Fibroblast of lung (primary cell): ENCODE measurements around the gene CROCC. TPM values are rescaled to one million over a fixed set of nuclear protein-coding genes. Genes with fewer than 3 reads are reported as not detected.
"Not testable (repeated sequence)": the region's sequence is repeated elsewhere in the genome, so short reads cannot be mapped to it uniquely, and the experiment has no call there.

Experiments used
- DNase-seq, 2 donors: peaks; one replicate each; pipeline versions ENCODE4 v3.0.0 to v3.0.0-alpha.2; 2010; ENCODE audit warnings: low read depth in 2 of 2
- H2AFZ ChIP-seq: 2 replicates; pipeline ENCODE4 v1.5.1; 2012; ENCODE audit warnings: low read length, control low read depth, inconsistent platforms
- H3K27ac ChIP-seq: 2 replicates; pipeline ENCODE4 v1.5.1; 2011; ENCODE audit warnings: low read length, control low read depth; ENCODE audit not compliant: insufficient read depth
- H3K27me3 ChIP-seq: 2 replicates; pipeline ENCODE4 v1.5.1; 2011; ENCODE audit warnings: mild to moderate bottlenecking, low read length; ENCODE audit not compliant: control insufficient read depth, insufficient read depth
- H3K36me3 ChIP-seq: 2 replicates; pipeline ENCODE4 v1.5.1; 2011; ENCODE audit warnings: low read length; ENCODE audit not compliant: control insufficient read depth, insufficient read depth
- H3K4me1 ChIP-seq: 2 replicates; pipeline ENCODE4 v1.5.1; 2011; ENCODE audit warnings: low read length; ENCODE audit not compliant: control insufficient read depth, insufficient read depth; ENCODE audit errors: extremely low read depth
- H3K4me2 ChIP-seq: 2 replicates; pipeline ENCODE4 v1.5.1; 2011; ENCODE audit warnings: low read length, control low read depth; ENCODE audit not compliant: insufficient read depth; ENCODE audit errors: extremely low read depth
- H3K4me3 ChIP-seq, 4 experiments: fragments of 200-600 bp in 1 of 4; sonication (generic) in 1 of 4; replicated peaks in 1 of 4; 2 replicates each; pipeline ENCODE4 v1.5.1; 2011 to 2016; ENCODE audit warnings: low read length in 4 of 4, low read depth in 3 of 4, mild to moderate bottlenecking in 3 of 4, control low read depth in 2 of 4, inconsistent platforms in 1 of 4, mixed read lengths in 1 of 4; ENCODE audit not compliant: insufficient read depth in 1 of 4; ENCODE audit errors: control extremely low read depth in 1 of 4
- H3K79me2 ChIP-seq: 2 replicates; pipeline ENCODE4 v1.5.1; 2012; ENCODE audit warnings: mild to moderate bottlenecking, low read length, inconsistent platforms; ENCODE audit not compliant: control insufficient read depth, insufficient read depth
- H3K9ac ChIP-seq: 2 replicates; pipeline ENCODE4 v1.5.1; 2011; ENCODE audit warnings: mild to moderate bottlenecking, low read length, control low read depth; ENCODE audit not compliant: insufficient read depth
- H3K9me3 ChIP-seq: 2 replicates; pipeline ENCODE4 v1.5.1; 2012; ENCODE audit warnings: low read depth, low read length; ENCODE audit not compliant: control insufficient read depth, insufficient read depth
- H4K20me1 ChIP-seq: 2 replicates; pipeline ENCODE4 v1.5.1; 2011; ENCODE audit warnings: low read length; ENCODE audit not compliant: control insufficient read depth, insufficient read depth; ENCODE audit errors: extremely low read depth
- EZH2 ChIP-seq: IDR thresholded peaks from 2 replicates; pipeline ENCODE4 v1.5.1; 2012; ENCODE audit warnings: low read length, control low read depth, mild to moderate bottlenecking; ENCODE audit errors: missing control alignments
- polyA plus RNA-seq, 2 donors: library from polyadenylated mRNA; depleted of rRNA in 1 of 2; stranded (reverse) in 1 of 2; unstranded in 1 of 2; fragments of >200 nt; gene quantifications; 2 replicates each; pipeline ENCODE4 v1.2.1, GENCODE V29; 2011 to 2012; ENCODE audit warnings: missing spikeins in 1 of 2
- total RNA-seq: library from RNA; depleted of rRNA; stranded (reverse); fragments of >200 nt; gene quantifications from 2 replicates; pipeline ENCODE4 v1.2.1, GENCODE V29; 2014
- TF ChIP-seq, protein P1 (sequence below), 2 donors: IDR thresholded peaks in 1 of 2; conservative IDR thresholded peaks in 1 of 2; 1 replicate in 1 of 2; 2 replicates in 1 of 2; pipeline ENCODE4 v1.5.1; 2011 to 2012; ENCODE audit warnings: low read length in 2 of 2, control low read depth in 1 of 2, inconsistent platforms in 1 of 2, low read depth in 1 of 2, mild to moderate bottlenecking in 1 of 2

CROCC gene
- total and polyA plus RNA-seq, 2 donors (not counting 1 experiment from before 2014, with no cell fraction given) = 3.8 to 20.3 TPM

DNA sequence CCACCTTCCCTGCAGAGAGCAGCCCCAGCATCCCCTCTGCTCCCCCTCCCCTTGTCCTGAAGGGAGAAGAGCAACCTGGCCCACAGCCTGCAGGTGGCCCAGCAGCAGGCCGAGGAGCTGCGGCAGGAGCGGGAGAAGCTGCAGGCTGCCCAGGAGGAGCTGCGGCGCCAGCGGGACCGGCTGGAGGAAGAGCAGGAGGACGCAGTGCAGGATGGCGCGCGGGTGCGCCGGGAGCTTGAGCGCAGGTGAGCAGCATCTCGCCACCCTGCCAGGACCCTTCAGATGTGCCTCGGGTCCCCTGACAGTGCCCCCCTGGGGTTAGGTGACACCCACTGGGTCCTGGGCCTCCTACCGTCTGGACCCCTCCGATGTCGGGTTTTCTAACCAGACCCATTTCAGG, 22.3 kb downstream of the CROCC start:
- H3K4me2 ChIP-seq = no peak overlapping the region
- H2AFZ ChIP-seq = no peak overlapping the region
- no peak overlapping the region for H3K4me3 ChIP-seq
- H3K9ac ChIP-seq = no peak overlapping the region
- H3K79me2 ChIP-seq = no peaks in the 10 kb centered on the region
- no peak for DNase-seq
- H3K27me3 ChIP-seq = no peaks in the 10 kb centered on the region
- no peaks in the 10 kb centered on the region for H3K4me1 ChIP-seq
- H3K36me3 ChIP-seq = no peaks in the 10 kb centered on the region
- H4K20me1 ChIP-seq = no peaks in the 10 kb centered on the region
- TF ChIP-seq EZH2 = no peak
- TF ChIP-seq, protein P1, sequence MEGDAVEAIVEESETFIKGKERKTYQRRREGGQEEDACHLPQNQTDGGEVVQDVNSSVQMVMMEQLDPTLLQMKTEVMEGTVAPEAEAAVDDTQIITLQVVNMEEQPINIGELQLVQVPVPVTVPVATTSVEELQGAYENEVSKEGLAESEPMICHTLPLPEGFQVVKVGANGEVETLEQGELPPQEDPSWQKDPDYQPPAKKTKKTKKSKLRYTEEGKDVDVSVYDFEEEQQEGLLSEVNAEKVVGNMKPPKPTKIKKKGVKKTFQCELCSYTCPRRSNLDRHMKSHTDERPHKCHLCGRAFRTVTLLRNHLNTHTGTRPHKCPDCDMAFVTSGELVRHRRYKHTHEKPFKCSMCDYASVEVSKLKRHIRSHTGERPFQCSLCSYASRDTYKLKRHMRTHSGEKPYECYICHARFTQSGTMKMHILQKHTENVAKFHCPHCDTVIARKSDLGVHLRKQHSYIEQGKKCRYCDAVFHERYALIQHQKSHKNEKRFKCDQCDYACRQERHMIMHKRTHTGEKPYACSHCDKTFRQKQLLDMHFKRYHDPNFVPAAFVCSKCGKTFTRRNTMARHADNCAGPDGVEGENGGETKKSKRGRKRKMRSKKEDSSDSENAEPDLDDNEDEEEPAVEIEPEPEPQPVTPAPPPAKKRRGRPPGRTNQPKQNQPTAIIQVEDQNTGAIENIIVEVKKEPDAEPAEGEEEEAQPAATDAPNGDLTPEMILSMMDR (conservative IDR thresholded peaks at IDR 0.05 in 1 of 2, IDR thresholded peaks at IDR 0.05 in 1 of 2; ENCODE audit: low read depth in 1 of 2, low read length in 2 of 2) = no peak
- no peaks in the 10 kb centered on the region for H3K9me3 ChIP-seq
- no peak overlapping the region for H3K27ac ChIP-seq

DNA sequence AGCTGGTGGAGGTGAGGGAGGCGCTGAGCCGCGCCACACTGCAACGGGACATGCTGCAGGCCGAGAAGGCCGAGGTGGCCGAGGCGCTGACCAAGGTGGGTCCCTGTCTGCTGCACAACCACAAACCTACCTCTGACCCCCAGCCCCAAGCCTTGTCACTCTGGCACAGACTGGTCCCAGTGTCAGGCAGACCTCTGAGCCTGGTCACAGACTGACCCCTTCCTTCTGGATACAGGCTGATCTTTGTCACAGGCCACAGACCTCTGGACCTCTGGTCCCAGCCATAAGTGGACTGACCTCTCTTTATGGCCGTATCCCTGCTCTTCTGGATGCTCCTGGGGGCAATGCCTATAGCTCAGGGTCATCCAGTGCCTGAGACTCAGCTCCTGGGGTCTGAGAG, 23.8 kb downstream of the CROCC start:
- H2AFZ ChIP-seq, H3K4me1 ChIP-seq, H3K36me3 ChIP-seq, H4K20me1 ChIP-seq, H3K9me3 ChIP-seq, H3K79me2 ChIP-seq, H3K27ac ChIP-seq, H3K4me3 ChIP-seq, H3K27me3 ChIP-seq, DNase-seq, H3K4me2 ChIP-seq, H3K9ac ChIP-seq: not testable (repeated sequence)

DNA sequence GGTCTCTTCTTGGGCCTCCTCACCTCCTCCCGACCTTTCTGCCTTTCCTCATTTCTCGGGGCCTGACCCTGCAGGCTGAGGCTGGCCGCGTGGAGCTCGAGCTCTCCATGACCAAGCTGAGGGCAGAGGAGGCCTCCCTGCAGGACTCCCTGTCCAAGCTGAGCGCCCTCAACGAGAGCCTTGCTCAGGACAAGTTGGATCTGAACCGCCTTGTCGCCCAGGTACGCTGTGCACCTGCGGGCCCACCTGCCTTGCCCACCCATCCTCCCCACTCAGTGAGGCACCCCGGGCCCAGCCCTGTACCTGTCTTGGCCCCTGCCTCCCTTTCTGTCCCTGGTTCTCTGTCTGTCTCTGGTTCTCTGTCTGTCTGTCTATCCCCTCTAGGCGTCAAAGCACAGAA, 24.5 kb downstream of the CROCC start:
- DNase-seq, H3K27me3 ChIP-seq, H3K4me3 ChIP-seq, H3K4me2 ChIP-seq, H3K9me3 ChIP-seq, H2AFZ ChIP-seq, H4K20me1 ChIP-seq, H3K4me1 ChIP-seq, H3K27ac ChIP-seq, H3K79me2 ChIP-seq, H3K9ac ChIP-seq, H3K36me3 ChIP-seq: not testable (repeated sequence)

DNA sequence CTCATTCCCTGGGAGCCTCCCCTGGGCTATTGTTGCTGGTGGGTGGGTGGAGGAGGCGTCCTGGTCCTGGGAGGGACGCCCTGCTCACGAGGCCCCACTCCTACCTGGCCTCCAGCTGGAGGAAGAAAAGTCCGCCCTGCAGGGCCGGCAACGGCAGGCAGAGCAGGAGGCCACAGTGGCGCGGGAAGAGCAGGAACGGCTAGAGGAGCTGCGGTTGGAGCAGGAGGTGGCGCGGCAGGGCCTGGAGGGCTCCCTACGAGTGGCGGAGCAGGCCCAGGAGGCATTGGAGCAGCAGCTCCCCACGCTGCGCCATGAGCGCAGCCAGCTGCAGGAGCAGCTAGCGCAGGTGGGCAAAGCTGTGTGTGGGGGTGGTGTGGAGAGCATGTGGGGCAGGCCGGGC, 24.9 kb downstream of the CROCC start:
- no peak overlapping the region for H3K4me2 ChIP-seq
- no peaks in the 10 kb centered on the region for H3K9me3 ChIP-seq
- no peaks in the 10 kb centered on the region for H4K20me1 ChIP-seq
- no peak overlapping the region for H3K9ac ChIP-seq
- no peaks in the 10 kb centered on the region for H3K27me3 ChIP-seq
- no peak overlapping the region for H2AFZ ChIP-seq
- DNase-seq = no peak
- H3K4me3 ChIP-seq = no peak overlapping the region
- TF ChIP-seq, protein P1 (conservative IDR thresholded peaks at IDR 0.05 in 1 of 2, IDR thresholded peaks at IDR 0.05 in 1 of 2; ENCODE audit: low read depth in 1 of 2, low read length in 2 of 2) = no peak
- no peak for TF ChIP-seq EZH2
- no peaks in the 10 kb centered on the region for H3K79me2 ChIP-seq
- no peak overlapping the region for H3K27ac ChIP-seq
- no peaks in the 10 kb centered on the region for H3K36me3 ChIP-seq
- no peaks in the 10 kb centered on the region for H3K4me1 ChIP-seq

DNA sequence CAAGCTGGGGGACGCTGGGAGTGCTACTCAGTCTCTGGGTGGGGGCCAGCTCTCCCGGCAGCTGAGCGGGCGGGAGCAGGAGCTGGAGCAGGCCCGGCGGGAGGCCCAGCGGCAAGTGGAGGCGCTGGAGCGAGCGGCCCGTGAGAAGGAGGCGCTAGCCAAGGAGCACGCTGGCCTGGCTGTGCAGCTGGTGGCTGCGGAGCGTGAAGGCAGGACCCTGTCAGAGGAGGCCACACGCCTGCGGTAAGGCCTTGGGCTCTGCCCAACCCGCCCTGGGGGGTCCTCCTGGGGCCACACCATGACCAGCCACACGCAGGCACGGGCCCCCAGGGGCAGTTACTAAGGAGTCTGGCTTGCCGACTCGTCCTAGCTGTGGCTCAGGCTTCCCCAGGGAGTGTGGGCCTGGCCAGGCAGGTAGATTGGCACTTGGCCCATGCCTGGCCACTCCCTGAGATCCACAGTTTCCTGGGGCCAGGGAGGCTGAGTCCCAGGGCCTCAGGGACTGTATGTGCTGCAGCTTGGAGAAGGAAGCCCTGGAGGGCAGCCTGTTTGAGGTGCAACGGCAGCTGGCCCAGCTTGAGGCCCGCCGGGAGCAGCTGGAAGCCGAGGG, 26.7 kb downstream of the CROCC start:
- H3K9ac ChIP-seq, H3K9me3 ChIP-seq, H2AFZ ChIP-seq, H4K20me1 ChIP-seq, H3K27ac ChIP-seq, H3K36me3 ChIP-seq, H3K4me1 ChIP-seq, H3K79me2 ChIP-seq, H3K4me3 ChIP-seq, H3K27me3 ChIP-seq, H3K4me2 ChIP-seq: not testable (repeated sequence)
- peak in 1 of 2 donors; percentile 25 for DNase-seq
